Transverse colon (tissue), 4 donors: ENCODE data around the gene ZNF446. TPM values are rescaled to one million over a fixed set of nuclear protein-coding genes. Genes with fewer than 3 reads are reported as not detected.
A peak's percentile ranks its signal among the peaks of the same experiment; 100 is the strongest.

Experiments used
- DNase-seq: peaks from one replicate; pipeline ENCODE4 v3.0.0-alpha.2; 2019
- H3K27ac ChIP-seq, 4 donors: fragments of 200-600 bp; sonication (generic); 2 replicates each; pipeline ENCODE4 v1.5.1; 2016 to 2018; ENCODE audit warnings: inconsistent platforms in 4 of 4
- H3K27me3 ChIP-seq: fragments of 200-600 bp; sonication (generic); 2 replicates; pipeline ENCODE4 v1.5.1; 2017; ENCODE audit warnings: inconsistent platforms
- H3K36me3 ChIP-seq, 4 donors: fragments of 200-600 bp; sonication (generic); 2 replicates each; pipeline ENCODE4 v1.5.1; 2017 to 2019; ENCODE audit warnings: inconsistent platforms in 4 of 4
- H3K4me1 ChIP-seq, 4 donors: fragments of 200-600 bp; sonication (generic); 2 replicates each; pipeline ENCODE4 v1.5.1; 2017 to 2020; ENCODE audit warnings: inconsistent platforms in 4 of 4
- H3K4me3 ChIP-seq, 4 donors: fragments of 200-600 bp; sonication (generic); 1 replicate in 1 of 4; 2 replicates in 3 of 4; pipeline versions ENCODE4 v1.5.1 to v1.6.1; 2017 to 2019; ENCODE audit warnings: inconsistent platforms in 4 of 4
- H3K9me3 ChIP-seq, 2 donors: fragments of 200-600 bp; sonication (generic); 2 replicates each; pipeline ENCODE4 v1.5.1; 2017 to 2019; ENCODE audit warnings: inconsistent platforms in 2 of 2
- EP300 ChIP-seq: sonication (generic); formaldehyde crosslinking; IDR thresholded peaks from one replicate; pipeline ENCODE4 v1.6.1; 2017; ENCODE audit warnings: antibody characterized with exemption, low read depth
- POLR2A ChIP-seq: fragments of 450-650 bp; IDR thresholded peaks from one replicate; pipeline ENCODE4 v1.6.1; 2016; ENCODE audit warnings: antibody characterized with exemption, mild to moderate bottlenecking, moderate library complexity
- POLR2AphosphoS5 ChIP-seq, 3 donors: sonication (generic); formaldehyde crosslinking; IDR thresholded peaks; one replicate each; pipeline ENCODE4 v1.6.1; 2016; ENCODE audit warnings: antibody characterized with exemption in 3 of 3
- WGBS, 2 donors: methylation state at CpG; one replicate each; pipeline ENCODE4 v1.1.5; 2018; ENCODE audit warnings: low coverage in 1 of 2; 5-methylcytosine and 5-hydroxymethylcytosine counted together
- in situ Hi-C, 4 donors: fragments of 200-750 bp; cut with MboI; loops; one replicate each; pipeline versions ENCODE4 v1.15.0 to v1.15.1; 2017; ENCODE audit warnings: low sequenced_read_pairs in 3 of 4, low pct_ligation_motif_present in 1 of 4, low pct_unique_long_range_greater_than_20kb in 1 of 4
- intact Hi-C: fragments of 100-400 bp; cut with DNase I; formaldehyde crosslinking; loops from one replicate; pipeline ENCODE4 v1.15.1; 2023; ENCODE audit warnings: low total_unique reads
- total RNA-seq, 4 donors: library from RNA; depleted of rRNA; stranded (reverse); fragments of >200 nt; gene quantifications; one replicate each; pipeline ENCODE4 v1.1.0, GENCODE V29; 2016
- TF ChIP-seq, protein P1 (sequence below), 5 experiments: fragments of 200-600 bp in 3 of 5; fragments of 450-650 bp in 2 of 5; sonication (generic) in 3 of 5; IDR thresholded peaks; 1 replicate in 2 of 5; 2 replicates in 3 of 5; pipeline ENCODE4 v1.5.1; 2016 to 2017; ENCODE audit warnings: antibody characterized with exemption in 5 of 5, inconsistent platforms in 3 of 5, mild to moderate bottlenecking in 2 of 5, moderate library complexity in 1 of 5

ZNF446 gene
- total RNA-seq, 4 donors from 2014 or later: 2.8 to 54.6 (median 18.1) TPM

GRCh38 chr19:58450856-58451357 is 25.2 kb upstream of the ZNF446 start:
- Histone ChIP-seq H3K4me3 (peak overlapping the region; percentile 15 to 91 (median 78)), H3K9me3 (peaks cover 0 to 5% of the 10 kb centered on the region in 2 donors), H3K36me3 (no peaks in the 10 kb centered on the region), H3K27me3 (no peaks in the 10 kb centered on the region), H3K4me1 (peaks cover 0 to 15% (median 10%) of the 10 kb centered on the region in 4 donors), H3K27ac (peak overlapping the region; percentile 67 to 83 (median 74))
- in situ Hi-C loops: no loop called here
- TF ChIP-seq POLR2AphosphoS5 (IDR thresholded peaks at IDR 0.05): no peak
- TF ChIP-seq, protein P1, sequence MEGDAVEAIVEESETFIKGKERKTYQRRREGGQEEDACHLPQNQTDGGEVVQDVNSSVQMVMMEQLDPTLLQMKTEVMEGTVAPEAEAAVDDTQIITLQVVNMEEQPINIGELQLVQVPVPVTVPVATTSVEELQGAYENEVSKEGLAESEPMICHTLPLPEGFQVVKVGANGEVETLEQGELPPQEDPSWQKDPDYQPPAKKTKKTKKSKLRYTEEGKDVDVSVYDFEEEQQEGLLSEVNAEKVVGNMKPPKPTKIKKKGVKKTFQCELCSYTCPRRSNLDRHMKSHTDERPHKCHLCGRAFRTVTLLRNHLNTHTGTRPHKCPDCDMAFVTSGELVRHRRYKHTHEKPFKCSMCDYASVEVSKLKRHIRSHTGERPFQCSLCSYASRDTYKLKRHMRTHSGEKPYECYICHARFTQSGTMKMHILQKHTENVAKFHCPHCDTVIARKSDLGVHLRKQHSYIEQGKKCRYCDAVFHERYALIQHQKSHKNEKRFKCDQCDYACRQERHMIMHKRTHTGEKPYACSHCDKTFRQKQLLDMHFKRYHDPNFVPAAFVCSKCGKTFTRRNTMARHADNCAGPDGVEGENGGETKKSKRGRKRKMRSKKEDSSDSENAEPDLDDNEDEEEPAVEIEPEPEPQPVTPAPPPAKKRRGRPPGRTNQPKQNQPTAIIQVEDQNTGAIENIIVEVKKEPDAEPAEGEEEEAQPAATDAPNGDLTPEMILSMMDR (IDR thresholded peaks at IDR 0.05): no peak
- no peak for TF ChIP-seq EP300
- intact Hi-C loops: no loop called here
- 3 to 11% methylated on average over 4 to 11 of the region's 11 CpGs for WGBS, 2 donors
- peak; percentile 41 for DNase-seq

DNA sequence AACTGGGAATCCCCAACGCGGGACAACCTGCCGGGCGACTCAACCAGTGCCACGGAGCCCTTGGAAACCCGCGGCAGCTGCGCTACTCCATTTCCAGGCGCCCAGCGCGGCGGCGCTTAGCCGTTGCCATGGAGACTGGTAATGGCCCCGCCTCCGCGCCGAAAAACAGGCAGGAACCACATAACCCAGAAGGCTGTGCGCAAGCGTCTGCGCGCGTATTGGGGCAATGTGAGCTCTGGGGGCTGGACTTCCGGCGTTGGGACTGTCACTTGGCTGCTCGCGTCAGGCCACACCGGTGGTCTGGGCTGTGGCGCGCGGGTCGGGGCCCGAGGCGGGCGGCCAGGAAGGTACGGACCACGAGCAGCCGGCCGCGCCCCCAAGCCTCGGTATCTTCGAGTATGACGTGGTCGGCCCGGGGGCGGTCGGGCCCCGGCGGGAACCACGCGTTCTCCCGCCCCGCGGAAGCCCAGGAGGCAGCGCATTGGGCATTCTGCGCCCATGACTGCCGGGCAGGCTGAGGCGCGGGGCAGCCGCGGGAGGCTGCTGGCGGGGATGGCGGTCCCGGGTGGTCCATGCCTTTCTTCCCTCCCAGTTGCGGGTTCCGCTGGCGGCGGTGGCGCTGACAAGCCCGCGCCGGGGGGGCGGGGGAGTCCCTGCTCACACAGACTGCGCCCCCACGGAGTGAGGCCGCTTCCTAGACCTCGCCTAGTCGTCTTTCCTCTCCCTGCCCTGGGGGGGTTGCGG is 24.6 kb upstream of the ZNF446 start, which contains the start of gene ZNF324B:
Gene ZNF324B (plus strand): TSS at position 265 of the 744 bp plus-strand sequence. CDS start 2,080 bp downstream, outside the sequence.
- 0% methylated on average over 38 of the region's 79 CpGs; no CpG with 5 or more reads in 1 of the 2 donors for WGBS, 2 donors
- peak; percentile 59 to 80 (median 75) for TF ChIP-seq POLR2AphosphoS5 (IDR thresholded peaks at IDR 0.05)
- TF ChIP-seq EP300: no peak
- TF ChIP-seq POLR2A: peak; percentile 57
- H3K27ac ChIP-seq: peak within 1 kb of the TSS; percentile 67 to 83 (median 74)

GRCh38 chr19:58453743-58454142 is 22.4 kb upstream of the ZNF446 start:
- intact Hi-C loops: no loop called here
- H3K4me1 ChIP-seq: peaks cover 0 to 15% (median 10%) of the 10 kb centered on the region in 4 donors
- peaks cover 0 to 3% of the 10 kb centered on the region in 2 donors for H3K9me3 ChIP-seq
- no peaks in the 10 kb centered on the region for H3K27me3 ChIP-seq
- no peak overlapping the region for H3K27ac ChIP-seq
- no peak for DNase-seq
- 90% methylated on average over 6 of the region's 6 CpGs; no CpG with 5 or more reads in 1 of the 2 donors for WGBS, 2 donors
- in situ Hi-C loops: no loop called here
- H3K4me3 ChIP-seq: no peak overlapping the region
- TF ChIP-seq, protein P1 (IDR thresholded peaks at IDR 0.05): no peak
- TF ChIP-seq POLR2A: no peak
- TF ChIP-seq POLR2AphosphoS5 (IDR thresholded peaks at IDR 0.05): no peak
- TF ChIP-seq EP300: no peak
- no peaks in the 10 kb centered on the region for H3K36me3 ChIP-seq

More for the DNA sequence above, 24.6 kb upstream of the ZNF446 start, which contains the start of gene ZNF324B:
- Histone ChIP-seq H3K27me3 (no peaks in the 10 kb centered on the region), H3K9me3 (peaks cover 0 to 5% of the 10 kb centered on the region in 2 donors), H3K36me3 (no peaks in the 10 kb centered on the region), H3K4me1 (peaks cover 0 to 15% (median 10%) of the 10 kb centered on the region in 4 donors), H3K4me3 (peak within 1 kb of the TSS; percentile 71 to 91 (median 86))
- DNase-seq: peak; percentile 96
- in situ Hi-C loops: no loop called here
- intact Hi-C loops: no loop called here

DNA sequence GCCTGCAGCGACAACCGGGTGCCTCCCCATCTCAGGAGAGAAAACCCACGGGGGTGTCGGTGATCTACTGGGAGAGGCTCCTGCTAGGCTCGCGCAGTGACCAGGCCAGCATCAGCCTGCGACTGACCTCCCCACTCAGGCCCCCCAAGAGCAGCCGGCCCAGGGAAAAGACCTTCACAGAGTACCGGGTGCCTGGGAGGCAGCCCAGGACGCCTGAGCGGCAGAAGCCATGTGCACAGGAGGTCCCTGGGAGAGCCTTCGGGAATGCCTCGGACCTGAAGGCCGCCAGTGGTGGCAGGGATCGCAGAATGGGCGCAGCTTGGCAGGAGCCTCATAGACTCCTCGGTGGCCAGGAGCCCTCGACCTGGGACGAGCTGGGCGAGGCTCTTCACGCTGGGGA is 20.8 kb upstream of the ZNF446 start:
- intact Hi-C loops: no loop called here
- 96% methylated on average over 21 of the region's 21 CpGs; no CpG with 5 or more reads in 1 of the 2 donors for WGBS, 2 donors
- in situ Hi-C loops: no loop called here

More for the DNA sequence above, 20.8 kb upstream of the ZNF446 start:
- no peaks in the 10 kb centered on the region for H3K36me3 ChIP-seq
- no peak overlapping the region for H3K27ac ChIP-seq
- H3K9me3 ChIP-seq: no peaks in the 10 kb centered on the region
- DNase-seq: no peak
- no peaks in the 10 kb centered on the region for H3K27me3 ChIP-seq
- TF ChIP-seq, protein P1 (IDR thresholded peaks at IDR 0.05): no peak
- no peak for TF ChIP-seq POLR2A
- TF ChIP-seq EP300: no peak
- no peak for TF ChIP-seq POLR2AphosphoS5 (IDR thresholded peaks at IDR 0.05)
- H3K4me3 ChIP-seq: no peak overlapping the region
- peaks cover 0 to 15% (median 10%) of the 10 kb centered on the region in 4 donors for H3K4me1 ChIP-seq
